Astrocyte (in vitro differentiated cells and primary cell): ENCODE data around the gene DPEP1. TPM values are rescaled to one million over a fixed set of nuclear protein-coding genes. Genes with fewer than 3 reads are reported as not detected.

Source experiments
- DNase-seq: peaks from one replicate; pipeline ENCODE4 v3.0.0-alpha.2; 2010; ENCODE audit warnings: low read depth
- FAIRE-seq: peaks from 2 replicates; lab custom pipeline; 2011; peaks lifted over from hg19 to GRCh38; lab: Jason Lieb, UNC
- H2AFZ ChIP-seq: 2 replicates; pipeline ENCODE4 v1.6.0; 2012; ENCODE audit warnings: low read depth, low read length, inconsistent platforms
- H3K27ac ChIP-seq: 2 replicates; pipeline ENCODE4 v1.5.1; 2011; ENCODE audit warnings: low read depth, low read length, inconsistent platforms
- H3K27me3 ChIP-seq: 2 replicates; pipeline ENCODE4 v1.6.0; 2011; ENCODE audit warnings: low read length, inconsistent platforms; ENCODE audit not compliant: insufficient read depth
- H3K36me3 ChIP-seq: 2 replicates; pipeline ENCODE4 v1.5.1; 2011; ENCODE audit warnings: low read length, inconsistent platforms; ENCODE audit not compliant: insufficient read depth
- H3K4me1 ChIP-seq: 2 replicates; pipeline ENCODE4 v1.5.1; 2011; ENCODE audit warnings: low read length, inconsistent platforms; ENCODE audit not compliant: insufficient read depth
- H3K4me2 ChIP-seq: 2 replicates; pipeline ENCODE4 v1.6.0; 2012; ENCODE audit warnings: low read length, inconsistent platforms
- H3K4me3 ChIP-seq: 2 replicates; pipeline ENCODE4 v1.5.1; 2011; ENCODE audit warnings: low read depth, mild to moderate bottlenecking, low read length, inconsistent platforms; ENCODE audit not compliant: insufficient read depth
- H3K79me2 ChIP-seq: 2 replicates; pipeline ENCODE4 v1.6.0; 2012; ENCODE audit warnings: mild to moderate bottlenecking, low read length, inconsistent platforms; ENCODE audit not compliant: insufficient read depth
- H3K9ac ChIP-seq: 2 replicates; pipeline ENCODE4 v1.6.0; 2012; ENCODE audit warnings: mild to moderate bottlenecking, low read length, inconsistent platforms
- H3K9me3 ChIP-seq: 2 replicates; pipeline ENCODE4 v1.5.1; 2012; ENCODE audit warnings: low read depth, mild to moderate bottlenecking, low read length, inconsistent platforms; ENCODE audit not compliant: insufficient read depth
- H4K20me1 ChIP-seq: 2 replicates; pipeline ENCODE4 v1.6.0; 2012; ENCODE audit warnings: low read length, inconsistent platforms; ENCODE audit not compliant: insufficient read depth
- H3K27ac Mint-ChIP-seq: one replicate; pipeline ENCODE4 v1.8.0; 2021; ENCODE audit warnings: mild to moderate bottlenecking, mixed read lengths; ENCODE audit not compliant: unreplicated experiment
- H3K27me3 Mint-ChIP-seq: one replicate; pipeline ENCODE4 v1.8.0; 2021; ENCODE audit warnings: low read depth, mixed read lengths; ENCODE audit not compliant: unreplicated experiment
- H3K36me3 Mint-ChIP-seq: one replicate; pipeline ENCODE4 v1.8.0; 2021; ENCODE audit warnings: low read depth, mixed read lengths; ENCODE audit not compliant: unreplicated experiment
- H3K4me1 Mint-ChIP-seq: one replicate; pipeline ENCODE4 v1.8.0; 2021; ENCODE audit warnings: low read depth, mixed read lengths; ENCODE audit not compliant: unreplicated experiment
- H3K4me3 Mint-ChIP-seq: one replicate; pipeline ENCODE4 v1.8.0; 2021; ENCODE audit warnings: mild to moderate bottlenecking, moderate library complexity, mixed read lengths; ENCODE audit not compliant: unreplicated experiment
- H3K9me3 Mint-ChIP-seq: one replicate; pipeline ENCODE4 v1.8.0; 2021; ENCODE audit warnings: mild to moderate bottlenecking, mixed read lengths; ENCODE audit not compliant: unreplicated experiment
- EZH2 ChIP-seq: IDR thresholded peaks from 2 replicates; pipeline ENCODE4 v1.6.1; 2012; ENCODE audit warnings: mild to moderate bottlenecking, low read length, inconsistent platforms; ENCODE audit not compliant: insufficient read depth
- total RNA-seq: library from RNA; stranded (reverse); gene quantifications from 2 replicates; pipeline ENCODE4 v1.2.1, GENCODE V29; 2021
- TF ChIP-seq, protein P1 (sequence below): IDR thresholded peaks from 2 replicates; pipeline ENCODE4 v1.5.1; 2011; ENCODE audit warnings: low read depth, mild to moderate bottlenecking, inconsistent platforms, low read length, moderate library complexity; ENCODE audit not compliant: insufficient read depth

Gene DPEP1
- total RNA-seq, 1 donor from 2014 or later = 0.11 TPM

DNA sequence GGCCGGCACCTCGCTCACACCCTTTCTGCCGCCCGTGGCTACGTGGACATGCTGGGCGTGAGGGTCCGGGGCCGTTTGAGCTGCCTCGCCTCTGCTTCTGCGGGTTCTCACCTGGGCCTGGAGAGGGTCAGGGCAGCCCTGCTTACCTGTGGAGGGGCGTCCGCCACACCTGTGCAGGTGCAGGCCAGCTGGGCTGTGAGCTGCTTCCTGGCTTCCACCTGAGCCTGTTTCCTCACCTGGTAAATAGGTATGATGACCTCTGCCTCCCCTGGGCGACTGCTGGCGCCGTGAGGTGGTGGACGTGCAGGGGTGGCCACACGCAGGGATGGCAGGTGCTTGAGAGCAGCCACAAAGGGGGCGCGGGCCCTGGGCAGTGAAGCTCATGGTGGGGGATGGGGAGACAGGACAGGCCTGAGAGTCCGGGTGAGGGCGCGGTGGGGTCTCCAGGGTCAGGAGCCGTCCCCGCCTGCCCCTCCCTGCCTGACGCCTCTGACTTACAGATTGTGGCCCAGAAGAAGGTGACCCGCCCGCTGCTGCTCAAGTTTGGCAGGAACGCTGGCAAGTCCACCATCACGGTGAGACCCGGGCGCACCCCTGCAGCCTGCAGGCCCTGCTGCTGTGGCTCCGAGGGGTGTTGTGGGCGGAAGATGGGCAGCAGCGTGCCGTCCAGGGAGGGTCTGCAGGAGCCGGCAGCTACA is 30.1 kb upstream of the DPEP1 start:
- Histone ChIP-seq H3K4me2 (no peak overlapping the region), H4K20me1 (no peaks in the 10 kb centered on the region), H3K79me2 (no peaks in the 10 kb centered on the region), H3K9me3 (no peaks in the 10 kb centered on the region), H3K36me3 (no peaks in the 10 kb centered on the region), H3K4me1 (peaks cover 17% of the 10 kb centered on the region), H3K27ac (no peak overlapping the region), H3K9ac (no peak overlapping the region), H3K4me3 (no peak overlapping the region), H2AFZ (no peak overlapping the region), H3K27me3 (no peaks in the 10 kb centered on the region)
- no peak overlapping the region for H3K4me3 Mint-ChIP-seq
- no peaks in the 10 kb centered on the region for H3K36me3 Mint-ChIP-seq
- H3K9me3 Mint-ChIP-seq = no peaks in the 10 kb centered on the region
- DNase-seq = no peak
- no peak for FAIRE-seq
- TF ChIP-seq, protein P1, sequence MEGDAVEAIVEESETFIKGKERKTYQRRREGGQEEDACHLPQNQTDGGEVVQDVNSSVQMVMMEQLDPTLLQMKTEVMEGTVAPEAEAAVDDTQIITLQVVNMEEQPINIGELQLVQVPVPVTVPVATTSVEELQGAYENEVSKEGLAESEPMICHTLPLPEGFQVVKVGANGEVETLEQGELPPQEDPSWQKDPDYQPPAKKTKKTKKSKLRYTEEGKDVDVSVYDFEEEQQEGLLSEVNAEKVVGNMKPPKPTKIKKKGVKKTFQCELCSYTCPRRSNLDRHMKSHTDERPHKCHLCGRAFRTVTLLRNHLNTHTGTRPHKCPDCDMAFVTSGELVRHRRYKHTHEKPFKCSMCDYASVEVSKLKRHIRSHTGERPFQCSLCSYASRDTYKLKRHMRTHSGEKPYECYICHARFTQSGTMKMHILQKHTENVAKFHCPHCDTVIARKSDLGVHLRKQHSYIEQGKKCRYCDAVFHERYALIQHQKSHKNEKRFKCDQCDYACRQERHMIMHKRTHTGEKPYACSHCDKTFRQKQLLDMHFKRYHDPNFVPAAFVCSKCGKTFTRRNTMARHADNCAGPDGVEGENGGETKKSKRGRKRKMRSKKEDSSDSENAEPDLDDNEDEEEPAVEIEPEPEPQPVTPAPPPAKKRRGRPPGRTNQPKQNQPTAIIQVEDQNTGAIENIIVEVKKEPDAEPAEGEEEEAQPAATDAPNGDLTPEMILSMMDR = no peak
- TF ChIP-seq EZH2 = no peak
- H3K4me1 Mint-ChIP-seq = peaks cover 10% of the 10 kb centered on the region
- H3K27me3 Mint-ChIP-seq = no peaks in the 10 kb centered on the region
- no peak overlapping the region for H3K27ac Mint-ChIP-seq

DNA sequence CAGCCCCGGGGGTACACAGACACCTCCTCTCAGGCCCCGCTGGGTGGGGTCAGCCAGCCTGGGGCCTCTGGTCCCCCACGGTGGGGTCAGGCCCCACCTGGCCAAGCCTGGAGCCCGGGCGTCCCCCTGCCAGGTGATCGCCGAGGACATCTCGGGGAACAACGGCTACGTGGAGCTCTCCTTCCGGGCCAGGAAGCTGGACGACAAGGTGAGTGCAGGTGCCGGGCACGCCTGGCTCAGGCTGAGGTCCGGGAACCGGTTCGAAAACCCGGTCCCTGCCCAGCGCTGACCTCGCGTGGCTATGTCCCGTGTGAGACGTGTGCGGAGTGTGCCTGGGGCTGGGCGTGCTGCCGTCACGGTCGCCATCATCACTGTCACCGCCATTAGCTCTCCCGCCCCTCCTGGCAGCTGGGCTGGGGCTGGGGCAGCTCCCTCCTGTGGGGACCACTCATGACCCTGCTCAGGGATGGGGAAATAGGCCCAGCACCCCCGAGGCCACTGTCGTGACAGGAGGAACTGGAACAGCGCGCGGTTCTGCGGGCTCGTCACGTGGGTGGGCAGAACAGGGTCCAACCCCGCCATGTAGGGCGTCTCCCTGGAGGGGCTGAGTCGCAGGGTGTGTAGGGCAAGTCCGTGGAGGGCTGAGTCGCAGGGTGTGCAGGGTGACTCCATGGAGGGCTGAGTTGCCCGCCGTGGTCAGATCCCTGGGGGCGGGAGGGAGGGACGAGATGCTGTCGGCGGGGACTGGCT is 29.4 kb upstream of the DPEP1 start:
- Mint-ChIP-seq H3K9me3 (no peaks in the 10 kb centered on the region), H3K36me3 (no peaks in the 10 kb centered on the region), H3K4me3 (no peak overlapping the region), H3K27me3 (no peaks in the 10 kb centered on the region), H3K27ac (no peak overlapping the region), H3K4me1 (peaks cover 10% of the 10 kb centered on the region)
- Histone ChIP-seq H3K27ac (no peak overlapping the region), H2AFZ (no peak overlapping the region), H3K4me3 (no peak overlapping the region), H3K4me2 (no peak overlapping the region), H4K20me1 (no peaks in the 10 kb centered on the region), H3K4me1 (peaks cover 17% of the 10 kb centered on the region), H3K9me3 (no peaks in the 10 kb centered on the region), H3K79me2 (no peaks in the 10 kb centered on the region), H3K27me3 (no peaks in the 10 kb centered on the region), H3K36me3 (no peaks in the 10 kb centered on the region), H3K9ac (no peak overlapping the region)
- TF ChIP-seq EZH2 = no peak
- TF ChIP-seq, protein P1 = no peak
- FAIRE-seq (no peak), DNase-seq (no peak)
